GM18907 (cell line): ENCODE measurements around the gene ITPR2.
A peak's percentile ranks its signal among the peaks of the same experiment; 100 is the strongest.

Experiments used
- ATAC-seq: cut with Tn5 transposase; IDR thresholded peaks from one replicate; pipeline ENCODE4 v1.9.1; 2021; ENCODE audit warnings: mild to moderate bottlenecking, moderate library complexity; ENCODE audit not compliant: unreplicated experiment

The ITPR2 gene

GRCh38 chr12:26825459-26826016, 7.5 kb downstream of the ITPR2 start:
- no peak for ATAC-seq

- no peak for ATAC-seq
Measured at GRCh38 chr12:26823390-26823789, 9.6 kb downstream of the ITPR2 start.

- ATAC-seq = no peak
Measured at GRCh38 chr12:26822026-26822425, 11.0 kb downstream of the ITPR2 start.

GRCh38 chr12:26821212-26821701, 11.7 kb downstream of the ITPR2 start:
- no peak for ATAC-seq

GRCh38 chr12:26818636-26819035, 14.4 kb downstream of the ITPR2 start:
- ATAC-seq = no peak

GRCh38 chr12:26818201-26818600, 14.8 kb downstream of the ITPR2 start:
- ATAC-seq = no peak

GRCh38 chr12:26817183-26817591, 15.8 kb downstream of the ITPR2 start:
- peak; percentile 90 for ATAC-seq

- ATAC-seq = no peak
Measured at GRCh38 chr12:26813812-26814211, 19.2 kb downstream of the ITPR2 start.

GRCh38 chr12:26810330-26810729, 22.7 kb downstream of the ITPR2 start:
- no peak for ATAC-seq

GRCh38 chr12:26809611-26810285, 23.2 kb downstream of the ITPR2 start:
- no peak for ATAC-seq

- no peak for ATAC-seq
Measured at GRCh38 chr12:26808766-26809476, 24.1 kb downstream of the ITPR2 start.

- ATAC-seq = no peak
Measured at GRCh38 chr12:26807292-26807691, 25.7 kb downstream of the ITPR2 start.

- no peak for ATAC-seq
Measured at GRCh38 chr12:26806556-26806955, 26.4 kb downstream of the ITPR2 start.

GRCh38 chr12:26805401-26805971, 27.5 kb downstream of the ITPR2 start:
- ATAC-seq = no peak

GRCh38 chr12:26803552-26803951, 29.4 kb downstream of the ITPR2 start:
- ATAC-seq = no peak

GRCh38 chr12:26801486-26801885, 31.5 kb downstream of the ITPR2 start:
- ATAC-seq = no peak

GRCh38 chr12:26800858-26801257, 32.1 kb downstream of the ITPR2 start:
- ATAC-seq = no peak

- ATAC-seq = no peak
Measured at GRCh38 chr12:26800347-26800746, 32.6 kb downstream of the ITPR2 start.

- no peak for ATAC-seq
Measured at GRCh38 chr12:26799741-26800140, 33.3 kb downstream of the ITPR2 start.

GRCh38 chr12:26798640-26799039, 34.4 kb downstream of the ITPR2 start:
- no peak for ATAC-seq

- no peak for ATAC-seq
Measured at GRCh38 chr12:26798023-26798422, 35.0 kb downstream of the ITPR2 start.

- no peak for ATAC-seq
Measured at GRCh38 chr12:26795910-26796309, 37.1 kb downstream of the ITPR2 start.
